GM19238 (cell line): ENCODE data around the gene LRMDA.
"Not testable (repeated sequence)": the region's sequence is repeated elsewhere in the genome, so short reads cannot be mapped to it uniquely, and the experiment has no call there.

Experiments
- DNase-seq: peaks from one replicate; pipeline ENCODE4 v3.0.0; 2011; ENCODE audit warnings: low spot score; ENCODE audit not compliant: insufficient read length

The LRMDA gene

GRCh38 chr10:76037531-76038155 lies 606.2 kb downstream of the LRMDA start:
- DNase-seq = no peak

GRCh38 chr10:76038696-76039095 lies 607.3 kb downstream of the LRMDA start:
- DNase-seq = no peak

- DNase-seq = no peak
Measured at GRCh38 chr10:76040107-76040829, 608.8 kb downstream of the LRMDA start.

GRCh38 chr10:76040830-76041220 lies 609.4 kb downstream of the LRMDA start:
- DNase-seq = no peak

GRCh38 chr10:76041551-76041950 lies 610.1 kb downstream of the LRMDA start:
- DNase-seq = no peak

GRCh38 chr10:76043261-76043660 lies 611.8 kb downstream of the LRMDA start:
- no peak for DNase-seq

- no peak for DNase-seq
Measured at GRCh38 chr10:76044751-76045150, 613.3 kb downstream of the LRMDA start.

- no peak for DNase-seq
Measured at GRCh38 chr10:76045174-76045573, 613.8 kb downstream of the LRMDA start.

GRCh38 chr10:76047521-76047920 lies 616.1 kb downstream of the LRMDA start:
- DNase-seq = no peak

GRCh38 chr10:76049581-76050290 lies 618.3 kb downstream of the LRMDA start:
- DNase-seq = no peak

- DNase-seq = no peak
Measured at GRCh38 chr10:76050291-76050625, 618.8 kb downstream of the LRMDA start.

- DNase-seq = no peak
Measured at GRCh38 chr10:76051007-76051936, 619.8 kb downstream of the LRMDA start.

GRCh38 chr10:76052682-76053503 lies 621.5 kb downstream of the LRMDA start:
- no peak for DNase-seq

GRCh38 chr10:76055466-76055865 lies 624.0 kb downstream of the LRMDA start:
- no peak for DNase-seq

GRCh38 chr10:76055963-76056362 lies 624.5 kb downstream of the LRMDA start:
- DNase-seq = no peak

GRCh38 chr10:76060993-76061392 lies 629.6 kb downstream of the LRMDA start:
- DNase-seq = not testable (repeated sequence)

GRCh38 chr10:76066457-76066856 lies 635.0 kb downstream of the LRMDA start:
- no peak for DNase-seq

- DNase-seq = no peak
Measured at GRCh38 chr10:76067447-76067846, 636.0 kb downstream of the LRMDA start.

GRCh38 chr10:76068856-76069255 lies 637.4 kb downstream of the LRMDA start:
- DNase-seq = no peak

- no peak for DNase-seq
Measured at GRCh38 chr10:76070916-76071315, 639.5 kb downstream of the LRMDA start.
